Stomach (tissue), 4 donors: ENCODE data around the gene TRAPPC2L.

Experiments used
- POLR2A ChIP-seq, 4 donors: fragments of 450-650 bp; IDR thresholded peaks; one replicate each; pipeline ENCODE4 v1.6.1; 2016; ENCODE audit warnings: antibody characterized with exemption in 4 of 4, control low read depth in 2 of 4, mild to moderate bottlenecking in 1 of 4, moderate library complexity in 1 of 4
- POLR2AphosphoS5 ChIP-seq, 3 donors: sonication (generic); formaldehyde crosslinking; IDR thresholded peaks; one replicate each; pipeline ENCODE4 v1.6.1; 2016; ENCODE audit warnings: antibody characterized with exemption in 3 of 3
- TF ChIP-seq, protein P1 (sequence below), 7 experiments: fragments of 450-650 bp in 4 of 7; fragments of 200-600 bp in 3 of 7; sonication (generic) in 3 of 7; IDR thresholded peaks; one replicate each; pipeline ENCODE4 v1.5.1; 2016 to 2019; ENCODE audit warnings: antibody characterized with exemption in 7 of 7, control low read depth in 2 of 7, mild to moderate bottlenecking in 1 of 7

GRCh38 chr16:88810912-88811768 is 45.8 kb upstream of the TRAPPC2L start:
- TF ChIP-seq POLR2A (IDR thresholded peaks at IDR 0.05) (peak in 2 of 4 donors; percentile 16 to 51), POLR2AphosphoS5 (IDR thresholded peaks at IDR 0.05) (peak; percentile 72 to 97 (median 74))
- TF ChIP-seq, protein P1, sequence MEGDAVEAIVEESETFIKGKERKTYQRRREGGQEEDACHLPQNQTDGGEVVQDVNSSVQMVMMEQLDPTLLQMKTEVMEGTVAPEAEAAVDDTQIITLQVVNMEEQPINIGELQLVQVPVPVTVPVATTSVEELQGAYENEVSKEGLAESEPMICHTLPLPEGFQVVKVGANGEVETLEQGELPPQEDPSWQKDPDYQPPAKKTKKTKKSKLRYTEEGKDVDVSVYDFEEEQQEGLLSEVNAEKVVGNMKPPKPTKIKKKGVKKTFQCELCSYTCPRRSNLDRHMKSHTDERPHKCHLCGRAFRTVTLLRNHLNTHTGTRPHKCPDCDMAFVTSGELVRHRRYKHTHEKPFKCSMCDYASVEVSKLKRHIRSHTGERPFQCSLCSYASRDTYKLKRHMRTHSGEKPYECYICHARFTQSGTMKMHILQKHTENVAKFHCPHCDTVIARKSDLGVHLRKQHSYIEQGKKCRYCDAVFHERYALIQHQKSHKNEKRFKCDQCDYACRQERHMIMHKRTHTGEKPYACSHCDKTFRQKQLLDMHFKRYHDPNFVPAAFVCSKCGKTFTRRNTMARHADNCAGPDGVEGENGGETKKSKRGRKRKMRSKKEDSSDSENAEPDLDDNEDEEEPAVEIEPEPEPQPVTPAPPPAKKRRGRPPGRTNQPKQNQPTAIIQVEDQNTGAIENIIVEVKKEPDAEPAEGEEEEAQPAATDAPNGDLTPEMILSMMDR (IDR thresholded peaks at IDR 0.05) = no peak
